Prostate gland (tissue), 2 donors: ENCODE data around the gene POGK. TPM values are rescaled to one million over a fixed set of nuclear protein-coding genes. Genes with fewer than 3 reads are reported as not detected.

Experiments
- DNase-seq: peaks from one replicate; pipeline ENCODE4 v3.0.0-alpha.2; 2019; ENCODE audit warnings: low spot score
- H3K27ac ChIP-seq, 2 donors: fragments of 200-600 bp; sonication (generic); 2 replicates each; pipeline ENCODE4 v1.5.1; 2017 to 2019
- H3K27me3 ChIP-seq: fragments of 200-600 bp; sonication (generic); replicated peaks from 2 replicates; pipeline ENCODE4 v1.5.1; 2019; ENCODE audit not compliant: insufficient read depth
- H3K36me3 ChIP-seq, 2 donors: fragments of 200-600 bp; sonication (generic); 1 replicate in 1 of 2; 2 replicates in 1 of 2; pipeline versions ENCODE4 v1.5.1 to v1.8.1; 2017 to 2019
- H3K4me1 ChIP-seq: fragments of 200-600 bp; sonication (generic); replicated peaks from 2 replicates; pipeline ENCODE4 v1.5.1; 2019
- H3K4me3 ChIP-seq, 2 donors: fragments of 200-600 bp; sonication (generic); 2 replicates each; pipeline ENCODE4 v1.5.1; 2017 to 2019
- H3K9me3 ChIP-seq: fragments of 200-600 bp; sonication (generic); 2 replicates; pipeline ENCODE4 v1.5.1; 2017
- POLR2A ChIP-seq: fragments of 450-650 bp; IDR thresholded peaks from one replicate; pipeline ENCODE4 v1.6.1; 2016; ENCODE audit warnings: antibody characterized with exemption, mild to moderate bottlenecking
- POLR2AphosphoS5 ChIP-seq: sonication (generic); formaldehyde crosslinking; IDR thresholded peaks from one replicate; pipeline ENCODE4 v1.6.1; 2017; ENCODE audit warnings: antibody characterized with exemption
- WGBS: methylation state at CpG from one replicate; pipeline ENCODE4 v1.1.5; 2018; 5-methylcytosine and 5-hydroxymethylcytosine counted together
- intact Hi-C: fragments of 100-400 bp; cut with DNase I; formaldehyde crosslinking; loops from one replicate; pipeline ENCODE4 v1.14.2; 2022
- total RNA-seq, 2 donors: library from RNA; depleted of rRNA; stranded (reverse); fragments of >200 nt; gene quantifications; one replicate each; pipeline ENCODE4 v1.1.0, GENCODE V29; 2016
- TF ChIP-seq, protein P1 (sequence below), 4 experiments: fragments of 200-600 bp in 2 of 4; fragments of 450-650 bp in 2 of 4; sonication (generic) in 2 of 4; IDR thresholded peaks; 1 replicate in 3 of 4; 2 replicates in 1 of 4; pipeline ENCODE4 v1.5.1; 2016 to 2019; ENCODE audit warnings: antibody characterized with exemption in 4 of 4, mild to moderate bottlenecking in 2 of 4, moderate library complexity in 2 of 4

Gene POGK
- total RNA-seq, 2 donors from 2014 or later: 22.3 to 34.9 TPM

DNA sequence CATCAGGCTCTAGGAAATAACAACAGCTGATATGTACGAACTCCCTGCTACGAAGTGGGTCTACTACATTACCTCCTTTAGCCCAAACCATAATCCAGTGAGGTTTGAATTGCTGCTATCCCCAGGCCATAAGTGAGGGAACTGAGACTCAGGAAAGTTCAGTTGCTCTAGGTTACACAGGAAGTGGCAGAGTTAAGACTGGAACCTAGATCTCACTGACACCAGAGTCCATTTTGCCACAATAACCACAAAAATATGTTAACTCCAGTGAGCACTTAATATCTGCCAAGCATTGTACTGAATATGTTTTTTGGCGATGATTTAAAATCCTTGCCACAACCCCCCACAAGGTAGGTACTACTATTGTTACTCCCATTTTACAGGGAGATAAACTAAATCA, 45.7 kb downstream of the POGK start:
- no peaks in the 10 kb centered on the region for H3K9me3 ChIP-seq
- no peak overlapping the region for H3K27ac ChIP-seq
- no peaks in the 10 kb centered on the region for H3K36me3 ChIP-seq
- TF ChIP-seq POLR2AphosphoS5 (no peak), POLR2A (no peak)
- TF ChIP-seq, protein P1, sequence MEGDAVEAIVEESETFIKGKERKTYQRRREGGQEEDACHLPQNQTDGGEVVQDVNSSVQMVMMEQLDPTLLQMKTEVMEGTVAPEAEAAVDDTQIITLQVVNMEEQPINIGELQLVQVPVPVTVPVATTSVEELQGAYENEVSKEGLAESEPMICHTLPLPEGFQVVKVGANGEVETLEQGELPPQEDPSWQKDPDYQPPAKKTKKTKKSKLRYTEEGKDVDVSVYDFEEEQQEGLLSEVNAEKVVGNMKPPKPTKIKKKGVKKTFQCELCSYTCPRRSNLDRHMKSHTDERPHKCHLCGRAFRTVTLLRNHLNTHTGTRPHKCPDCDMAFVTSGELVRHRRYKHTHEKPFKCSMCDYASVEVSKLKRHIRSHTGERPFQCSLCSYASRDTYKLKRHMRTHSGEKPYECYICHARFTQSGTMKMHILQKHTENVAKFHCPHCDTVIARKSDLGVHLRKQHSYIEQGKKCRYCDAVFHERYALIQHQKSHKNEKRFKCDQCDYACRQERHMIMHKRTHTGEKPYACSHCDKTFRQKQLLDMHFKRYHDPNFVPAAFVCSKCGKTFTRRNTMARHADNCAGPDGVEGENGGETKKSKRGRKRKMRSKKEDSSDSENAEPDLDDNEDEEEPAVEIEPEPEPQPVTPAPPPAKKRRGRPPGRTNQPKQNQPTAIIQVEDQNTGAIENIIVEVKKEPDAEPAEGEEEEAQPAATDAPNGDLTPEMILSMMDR (IDR thresholded peaks at IDR 0.05): no peak
- H3K27me3 ChIP-seq: peaks cover 3% of the 10 kb centered on the region
- no peak for DNase-seq
- no peaks in the 10 kb centered on the region for H3K4me1 ChIP-seq
- WGBS: 84% methylated on average over 3 of the region's 3 CpGs
- intact Hi-C loops: loop anchor here (1.0 kb wide), 1 partner anchor 174 kb away; no protein-coding TSS in a partner anchor
- H3K4me3 ChIP-seq: no peak overlapping the region

DNA sequence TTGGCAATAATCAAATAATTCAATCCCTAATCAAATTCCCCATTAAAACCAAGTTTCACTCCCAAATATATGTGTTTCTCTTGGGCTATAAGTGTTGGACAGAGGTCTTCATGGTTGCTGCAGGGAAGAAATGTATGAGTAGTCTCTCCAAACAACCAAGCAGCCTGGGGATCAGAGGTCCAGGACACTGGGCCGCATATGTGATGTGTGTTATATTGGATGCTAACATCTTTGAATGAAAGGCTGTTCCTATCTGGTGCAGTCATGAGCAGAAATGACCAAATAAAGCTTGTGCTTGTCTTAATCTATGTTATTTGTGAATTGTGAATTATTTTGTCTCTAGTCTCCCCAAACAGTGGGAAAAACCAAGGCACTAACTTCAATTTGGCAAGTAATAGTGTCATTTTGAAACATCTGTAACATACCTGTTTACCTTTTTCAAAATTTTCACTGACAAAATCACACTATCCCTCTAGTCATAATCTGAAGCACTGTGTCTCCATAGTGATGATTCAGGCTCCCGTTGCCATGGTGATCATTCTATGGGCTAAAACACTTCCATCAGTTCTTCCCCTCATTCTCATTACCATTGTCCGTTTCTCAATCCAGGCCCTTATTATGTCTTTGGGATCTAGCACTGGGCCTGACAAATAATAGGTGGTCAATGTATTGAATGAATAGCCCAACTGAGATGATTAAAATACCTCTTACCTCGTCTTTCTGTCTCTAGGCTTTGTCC, 49.3 kb downstream of the POGK start:
- Histone ChIP-seq H3K36me3 (no peaks in the 10 kb centered on the region), H3K27ac (no peak overlapping the region), H3K4me3 (no peak overlapping the region), H3K27me3 (peaks cover 3% of the 10 kb centered on the region), H3K9me3 (no peaks in the 10 kb centered on the region), H3K4me1 (no peaks in the 10 kb centered on the region)
- no peak for DNase-seq
- 76% methylated on average over 4 of the region's 4 CpGs for WGBS
- TF ChIP-seq, protein P1 (IDR thresholded peaks at IDR 0.05): no peak
- TF ChIP-seq POLR2A: no peak
- intact Hi-C loops: no loop called here

DNA sequence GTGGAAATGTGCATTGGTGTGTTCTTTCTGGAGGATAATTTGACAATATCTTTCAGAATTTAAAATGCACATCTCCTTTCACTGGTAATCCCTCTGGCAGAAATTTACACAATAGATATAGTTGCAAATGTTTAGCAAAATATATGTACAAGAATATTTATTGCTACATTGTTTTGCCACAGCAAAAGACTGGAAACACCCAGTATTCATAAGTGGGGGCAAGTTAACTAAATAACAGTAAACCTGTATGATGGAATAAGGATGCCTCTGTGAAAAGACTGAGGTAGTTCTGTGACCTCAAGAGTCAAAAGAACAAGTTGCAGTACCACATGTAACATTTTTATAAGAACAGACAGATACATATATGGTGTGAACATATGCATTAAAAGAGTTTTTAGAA, 50.5 kb downstream of the POGK start:
- intact Hi-C loops: no loop called here
- Histone ChIP-seq H3K4me1 (no peaks in the 10 kb centered on the region), H3K27me3 (no peaks in the 10 kb centered on the region), H3K4me3 (no peak overlapping the region), H3K9me3 (no peaks in the 10 kb centered on the region), H3K36me3 (no peaks in the 10 kb centered on the region), H3K27ac (no peak overlapping the region)
- DNase-seq: no peak
- TF ChIP-seq POLR2AphosphoS5: no peak
- TF ChIP-seq POLR2A: no peak
- TF ChIP-seq, protein P1 (IDR thresholded peaks at IDR 0.05): no peak

DNA sequence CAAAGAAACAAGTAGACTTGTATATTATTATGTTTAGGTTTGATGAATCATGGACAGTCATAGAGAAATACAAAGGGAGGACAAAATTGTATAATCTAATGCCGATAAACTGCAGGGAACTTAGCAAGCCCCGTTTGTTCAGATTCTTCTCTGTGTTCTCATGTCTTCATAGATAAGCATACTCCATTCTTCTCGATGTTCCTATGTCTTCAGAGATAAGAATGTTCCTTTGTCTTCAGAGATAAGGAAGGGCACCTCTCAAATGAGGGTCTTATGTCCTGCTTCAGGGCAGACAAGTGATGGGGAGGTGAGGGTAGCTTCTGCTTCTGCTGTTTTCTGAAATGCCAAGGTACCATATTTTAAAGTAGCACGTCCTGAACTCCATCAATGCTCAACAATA, 56.5 kb downstream of the POGK start:
- no peak for DNase-seq
- Histone ChIP-seq H3K4me3 (no peak overlapping the region), H3K27ac (no peak overlapping the region), H3K9me3 (no peaks in the 10 kb centered on the region), H3K27me3 (no peaks in the 10 kb centered on the region), H3K4me1 (no peaks in the 10 kb centered on the region), H3K36me3 (no peaks in the 10 kb centered on the region)
- intact Hi-C loops: no loop called here
- no peak for TF ChIP-seq POLR2A
- TF ChIP-seq, protein P1 (IDR thresholded peaks at IDR 0.05): no peak
- TF ChIP-seq POLR2AphosphoS5: no peak
- WGBS: 53% methylated on average over 4 of the region's 4 CpGs

DNA sequence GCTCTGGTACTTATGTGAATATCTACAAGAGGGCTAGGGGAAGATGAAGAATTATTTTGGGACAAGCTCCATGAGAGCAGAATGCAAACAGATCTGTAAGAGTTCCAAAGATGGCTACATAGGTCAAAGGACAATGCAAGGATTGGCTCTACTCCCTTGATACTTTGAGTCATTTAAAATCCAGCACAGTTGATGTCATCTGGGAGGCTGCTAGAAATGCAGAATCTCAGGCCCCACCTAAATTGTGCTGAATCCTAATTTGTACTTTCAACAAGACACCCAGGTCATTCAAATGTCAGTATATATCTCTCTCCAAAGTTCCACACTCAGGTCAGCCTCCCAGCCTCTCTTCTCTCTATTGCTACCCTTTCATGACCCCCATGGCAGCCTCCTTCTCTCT, 60.5 kb downstream of the POGK start:
- no peaks in the 10 kb centered on the region for H3K36me3 ChIP-seq
- intact Hi-C loops: no loop called here
- no peak overlapping the region for H3K27ac ChIP-seq
- no peak for TF ChIP-seq POLR2A
- no peak for TF ChIP-seq POLR2AphosphoS5
- TF ChIP-seq, protein P1 (IDR thresholded peaks at IDR 0.05): no peak
- H3K4me3 ChIP-seq: no peak overlapping the region
- H3K9me3 ChIP-seq: no peaks in the 10 kb centered on the region
- H3K4me1 ChIP-seq: no peaks in the 10 kb centered on the region
- DNase-seq: no peak
- H3K27me3 ChIP-seq: no peaks in the 10 kb centered on the region
